ENCODE measurements around the gene SCYGR5.

GRCh38 chr2:227642656-227643055, 23.9 kb upstream of the SCYGR5 start:
- TF ChIP-seq MAFK (IDR thresholded peaks at IDR 0.05; ENCODE audit: low read depth, low read length) = no peak
- no peak for TF ChIP-seq POU5F1 (IDR thresholded peaks at IDR 0.05; ENCODE audit: low read depth, low read length)
- no peak for TF ChIP-seq SIX5 (IDR thresholded peaks at IDR 0.05; ENCODE audit: low read depth, low read length)
- TF ChIP-seq POLR2AphosphoS5 (IDR thresholded peaks at IDR 0.05; ENCODE audit: low read depth, low read length) = no peak
- no peak for TF ChIP-seq E2F6 (IDR thresholded peaks at IDR 0.05)
- TF ChIP-seq POLR2A (IDR thresholded peaks at IDR 0.05; ENCODE audit: control extremely low read depth in 1 of 2, low read depth in 2 of 2, low read length in 2 of 2) = no peak
- no peak for TF ChIP-seq CTCF (IDR thresholded peaks at IDR 0.05; ENCODE audit: control extremely low read depth in 1 of 3, insufficient read depth in 1 of 3, low read depth in 1 of 3, low read length in 3 of 3)
- no peak for TF ChIP-seq ZNF274 (IDR thresholded peaks at IDR 0.05; ENCODE audit: borderline replicate concordance, extremely low read depth, low read length)
- TF ChIP-seq TEAD4 (IDR thresholded peaks at IDR 0.05; ENCODE audit: low read depth, low read length) = no peak
- no peak for TF ChIP-seq RAD21 (IDR thresholded peaks at IDR 0.05 in 1 of 2, conservative IDR thresholded peaks at IDR 0.05 in 1 of 2; ENCODE audit: low read depth in 2 of 2, low read length in 2 of 2)
- no peak for TF ChIP-seq NRF1 (IDR thresholded peaks at IDR 0.05; ENCODE audit: low read depth, low read length)
- TF ChIP-seq EGR1 (IDR thresholded peaks at IDR 0.05; ENCODE audit: borderline replicate concordance, low read depth, low read length) = no peak
